ENCODE results near the gene ARL16.

- TF ChIP-seq POLR2AphosphoS5 (IDR thresholded peaks at IDR 0.05; ENCODE audit: borderline replicate concordance, low read depth, low read length) (no peak; the same call in 1 of the 2 replicates), FOXP2 (optimal IDR thresholded peaks at IDR 0.05; ENCODE audit: control extremely low read depth, extremely low read length, insufficient read depth) (no peak)
These were observed 27.1 kb upstream of the ARL16 start for GRCh38 chr17:81710514-81711308.
